Stimulated activated CD8-positive, alpha-beta memory T cell treated with anti-CD3 and anti-CD28 coated beads, Interleukin-2, amount 100 ng/mL, for 1 hour (primary cell): ENCODE data around the gene NEDD4.
"Not testable (repeated sequence)": the region's sequence is repeated elsewhere in the genome, so short reads cannot be mapped to it uniquely, and the experiment has no call there.

Source experiments
- DNase-seq, 2 donors: peaks; one replicate each; pipeline ENCODE4 v3.0.0-alpha.2; 2020; ENCODE audit warnings: low read depth in 2 of 2

NEDD4 gene

GRCh38 chr15:55993111-55993803 lies at the start of gene NEDD4:
Gene NEDD4 (minus strand): TSS chr15:55993612. CDS start chr15:55993555, 57 bp downstream.
- peak; percentile 44 for DNase-seq

DNA sequence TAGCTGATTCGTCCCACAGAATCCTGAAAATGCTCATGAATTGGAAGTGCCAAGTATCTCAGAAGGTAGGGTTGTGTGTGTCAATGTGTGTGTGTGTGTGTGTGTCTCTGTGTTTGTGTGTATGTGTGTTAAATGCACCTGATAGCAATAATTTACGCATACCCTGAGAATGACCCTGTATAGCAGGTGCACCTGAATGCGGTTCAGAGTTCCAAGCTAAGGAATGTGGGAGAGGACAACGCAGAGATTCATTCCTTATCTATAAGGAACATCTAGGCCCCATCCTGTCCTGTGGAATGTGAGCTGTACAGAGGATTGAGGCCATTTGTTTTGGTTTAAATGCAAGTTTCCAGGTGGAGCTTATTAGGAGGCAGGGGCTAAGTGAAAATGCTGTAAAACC lies 49.1 kb upstream of the NEDD4 start:
- DNase-seq = no peak

GRCh38 chr15:56042031-56042430 lies 48.6 kb upstream of the NEDD4 start:
- DNase-seq = no peak

DNA sequence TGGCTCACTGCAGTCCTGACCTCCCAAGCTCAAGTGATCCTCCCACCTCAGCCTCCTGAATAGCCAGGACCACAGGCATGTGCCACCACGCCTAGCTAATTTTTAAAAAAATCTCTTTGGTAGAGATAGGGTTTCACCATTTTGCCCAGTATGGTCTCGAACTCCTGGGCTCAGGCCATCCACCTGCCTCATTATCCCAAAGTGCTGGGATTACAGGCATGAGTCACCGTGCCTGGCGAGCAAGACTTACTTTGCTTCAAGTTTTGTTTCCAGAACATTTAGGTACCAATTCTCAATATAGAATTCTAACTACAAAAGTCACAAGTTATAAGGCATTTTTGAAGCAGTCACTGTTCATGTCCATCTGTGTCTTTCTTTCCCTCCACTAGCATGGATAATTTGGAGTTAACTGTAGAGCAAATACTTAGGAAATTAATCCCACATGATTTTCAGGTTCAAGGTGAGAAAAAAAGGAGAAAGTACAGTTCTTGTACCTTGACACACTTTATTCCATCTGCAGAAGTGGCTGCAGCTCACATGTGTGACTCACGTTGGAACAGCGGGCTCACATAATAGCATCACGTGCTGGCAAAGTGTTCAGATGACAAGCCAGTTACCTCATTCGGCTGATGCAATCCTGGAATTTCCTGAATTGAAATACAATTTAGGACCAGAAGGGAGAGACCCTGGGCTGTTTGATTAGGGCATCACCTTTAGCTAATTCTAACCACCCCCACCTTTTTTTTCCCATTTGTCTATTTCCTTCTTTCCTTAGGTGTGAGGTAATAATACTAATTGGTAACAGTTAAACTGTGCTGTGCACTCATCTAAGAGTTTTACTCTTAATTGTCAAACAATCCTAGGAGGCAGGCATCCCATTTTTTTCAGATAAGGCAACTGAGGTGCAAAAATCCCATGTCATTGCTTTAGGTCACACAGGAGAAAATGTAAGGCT lies 46.9 kb upstream of the NEDD4 start:
- no peak for DNase-seq

DNA sequence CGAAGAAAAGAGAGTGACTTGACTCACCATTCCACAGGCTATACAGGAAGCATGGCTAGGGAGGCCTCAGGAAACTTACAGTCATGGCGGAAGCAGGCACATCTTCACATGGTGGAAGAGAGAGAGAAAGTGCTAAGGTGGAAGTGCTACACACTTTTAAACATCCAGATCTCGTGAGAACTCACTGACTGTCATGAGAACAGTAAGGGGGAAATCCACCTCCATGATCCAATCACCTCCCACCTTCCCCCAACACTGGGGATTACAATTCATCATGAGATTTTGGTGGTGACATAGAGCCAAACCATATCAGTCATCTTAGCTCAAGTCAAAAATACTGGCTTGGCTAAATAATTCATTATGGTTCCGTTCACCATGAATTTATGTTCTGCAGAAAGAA lies 45.3 kb upstream of the NEDD4 start:
- no peak for DNase-seq

DNA sequence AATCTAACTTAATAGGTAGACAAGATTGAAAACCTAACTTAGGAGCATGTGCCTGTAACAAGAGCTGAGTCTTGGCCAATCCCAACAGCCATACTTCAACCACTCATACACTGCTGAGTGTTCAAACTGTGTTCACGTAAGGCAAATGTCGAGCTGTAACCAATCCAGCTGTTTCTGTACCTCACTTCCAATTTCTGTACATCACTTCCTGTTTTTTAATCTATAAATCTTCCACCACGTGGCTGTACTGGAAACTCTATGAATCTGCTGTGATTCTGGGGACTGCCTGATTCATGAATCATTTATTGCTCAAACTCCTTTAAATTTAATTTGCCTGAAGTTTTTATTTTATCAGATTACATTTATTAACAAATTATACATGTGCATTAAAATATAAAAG lies 44.6 kb upstream of the NEDD4 start:
- no peak for DNase-seq

DNA sequence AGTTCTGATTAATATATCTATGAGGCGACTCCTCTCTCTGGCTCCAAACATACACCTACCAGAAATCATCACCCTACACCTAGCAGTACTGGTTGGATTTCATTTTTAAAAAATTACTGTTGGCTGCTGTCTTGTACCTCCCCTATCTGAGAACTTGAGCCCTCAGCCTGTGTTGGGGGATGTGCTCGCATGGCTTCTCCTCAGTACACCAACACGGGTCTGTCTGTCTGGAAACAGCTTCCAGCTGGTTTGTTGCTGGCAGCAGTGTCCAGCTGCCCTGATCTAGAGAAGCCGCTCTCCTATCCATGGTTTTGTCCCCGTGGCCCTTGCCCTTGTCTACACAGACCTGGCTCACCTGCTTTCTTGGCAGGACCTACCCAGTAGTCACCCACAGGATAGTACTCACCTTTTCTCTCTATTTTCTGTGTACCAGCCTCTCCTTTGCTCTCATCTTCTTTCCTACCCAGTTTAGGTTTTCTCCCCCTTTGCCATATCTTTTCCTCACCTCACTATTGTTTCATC lies 43.2 kb upstream of the NEDD4 start:
- no peak for DNase-seq

DNA sequence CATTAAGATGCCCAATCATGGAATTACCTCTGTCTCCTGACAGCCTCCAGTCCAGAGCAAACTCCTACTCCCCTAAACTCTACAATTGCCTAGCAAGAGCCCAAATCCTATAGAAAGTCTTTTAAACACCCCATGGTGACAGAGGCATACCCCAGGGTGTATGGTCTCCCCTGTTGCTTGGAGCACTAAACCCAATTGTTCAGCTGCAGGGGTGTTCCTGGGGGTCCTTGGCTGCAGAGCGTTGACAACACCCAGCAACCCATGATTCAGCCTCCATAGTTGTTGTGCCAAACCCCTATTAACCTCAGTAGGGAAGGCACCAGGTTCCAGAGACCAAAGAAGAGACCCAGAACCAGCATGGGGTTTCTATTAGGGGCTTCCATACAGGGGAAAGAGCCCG lies 41.8 kb upstream of the NEDD4 start:
- no peak for DNase-seq

GRCh38 chr15:56034514-56034913 lies 41.1 kb upstream of the NEDD4 start:
- no peak for DNase-seq

GRCh38 chr15:56032373-56032772 lies 39.0 kb upstream of the NEDD4 start:
- no peak for DNase-seq

DNA sequence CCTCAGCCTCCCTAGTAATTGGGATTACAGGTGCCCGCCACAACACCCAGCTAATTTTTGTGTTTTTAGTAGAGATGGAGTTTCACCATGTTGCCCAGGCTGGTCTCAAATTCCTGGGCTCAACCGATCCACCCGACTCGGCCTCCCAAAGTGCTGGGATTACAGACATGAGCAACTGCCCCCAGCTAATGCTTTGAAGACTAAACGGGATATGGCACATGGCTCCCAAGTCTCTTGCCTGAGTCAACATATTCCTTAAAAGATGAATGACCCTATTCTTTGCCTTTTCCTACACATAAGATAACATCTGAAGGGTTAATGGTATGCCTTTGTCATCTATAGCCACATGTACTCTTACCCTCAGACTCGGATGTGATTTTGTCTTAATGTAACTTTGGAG lies 38.4 kb upstream of the NEDD4 start:
- no peak for DNase-seq

GRCh38 chr15:56031402-56031801 lies 38.0 kb upstream of the NEDD4 start:
- no peak for DNase-seq

GRCh38 chr15:56028430-56028829 lies 35.0 kb upstream of the NEDD4 start:
- no peak for DNase-seq

- DNase-seq = not testable (repeated sequence)
Measured at GRCh38 chr15:56023160-56023559, 29.7 kb upstream of the NEDD4 start.

DNA sequence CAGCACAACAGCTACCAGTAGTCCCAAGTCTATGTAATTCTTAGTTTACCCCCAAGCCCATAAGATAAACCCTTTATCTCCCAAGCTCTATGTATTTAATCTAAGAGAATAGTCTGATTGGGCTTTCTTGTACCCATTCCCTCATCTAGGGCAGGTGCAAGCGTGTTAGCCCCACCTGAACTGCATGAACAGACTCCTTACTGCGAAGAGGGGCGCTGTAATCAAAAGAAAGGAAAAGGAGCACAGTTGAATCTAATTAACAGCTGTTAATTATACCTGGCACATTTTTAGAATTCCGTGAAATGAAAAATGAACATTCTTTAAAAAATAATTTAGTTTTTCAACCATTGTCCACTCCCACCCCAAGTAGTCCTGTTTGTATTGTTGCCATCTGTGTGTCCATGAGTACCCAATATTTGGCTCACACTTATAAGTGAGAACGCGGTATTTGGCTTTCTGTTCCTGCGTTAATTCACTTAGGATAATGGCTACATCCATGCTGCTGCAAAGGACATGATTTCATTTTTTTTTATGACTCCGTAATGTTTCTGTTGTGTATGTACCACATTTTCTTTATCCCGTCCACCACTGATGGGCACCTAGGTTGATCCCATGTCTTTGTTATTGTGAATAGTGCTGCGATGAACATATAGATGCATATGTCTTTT lies 26.5 kb upstream of the NEDD4 start:
- DNase-seq = no peak

GRCh38 chr15:56019060-56019793 lies 25.8 kb upstream of the NEDD4 start:
- no peak for DNase-seq

DNA sequence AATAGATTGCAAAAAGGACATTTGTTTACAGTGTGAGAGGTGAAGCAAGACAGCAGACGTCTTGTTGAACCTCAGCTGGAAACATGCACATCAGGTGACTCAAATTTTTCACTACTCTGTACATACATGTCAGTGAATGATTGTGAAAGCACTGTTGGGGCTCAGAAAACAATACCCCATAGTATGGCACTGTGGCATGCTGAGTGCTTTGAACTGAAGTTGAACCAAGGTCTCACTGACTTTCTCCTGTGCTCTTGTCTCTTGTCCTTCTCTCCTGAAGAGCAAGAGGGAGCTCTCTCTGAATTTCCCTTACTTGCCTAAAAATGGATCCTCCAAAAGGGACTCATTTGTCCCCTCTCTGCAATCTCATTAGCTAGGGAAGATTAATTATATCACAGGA lies 24.5 kb upstream of the NEDD4 start:
- no peak for DNase-seq

DNA sequence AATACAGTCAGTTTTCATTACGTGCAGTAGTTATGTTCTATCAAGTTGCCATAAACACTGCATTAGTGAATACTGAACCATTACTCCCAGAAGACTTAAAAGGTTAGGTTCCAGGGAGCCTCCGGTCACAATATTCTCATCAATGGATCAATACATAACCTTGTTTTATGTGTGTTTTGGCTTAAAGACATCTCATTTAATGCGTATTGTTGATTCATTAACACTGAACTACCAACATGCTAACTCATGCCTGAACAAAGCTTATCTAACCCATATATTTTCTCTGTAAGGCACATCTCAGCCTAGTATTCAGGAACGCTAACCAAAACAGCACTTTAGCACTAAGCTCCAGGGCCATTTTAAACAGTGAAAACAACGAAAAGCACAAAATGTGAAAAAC lies 24.1 kb upstream of the NEDD4 start:
- no peak for DNase-seq

- DNase-seq = no peak
Measured at GRCh38 chr15:56016281-56016680, 22.9 kb upstream of the NEDD4 start.

DNA sequence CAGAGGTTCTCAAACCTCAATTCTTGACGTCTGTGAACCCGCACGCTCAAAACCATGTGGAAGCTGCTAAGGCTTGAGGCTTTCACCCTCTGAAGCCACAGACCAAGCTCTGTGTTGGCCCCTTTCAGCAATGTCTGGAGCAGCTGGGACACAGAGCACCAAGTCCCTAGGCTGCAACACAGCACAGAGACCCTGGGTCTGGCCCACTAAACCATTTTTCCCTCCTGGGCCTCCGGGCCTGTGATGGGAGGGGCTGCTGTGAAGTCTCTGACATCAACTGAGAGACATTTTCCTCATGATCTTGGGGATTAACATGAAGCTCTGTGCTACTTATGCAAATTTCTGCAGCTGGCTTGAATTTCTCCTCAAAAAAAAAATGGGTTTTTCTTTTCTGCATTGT lies 21.3 kb upstream of the NEDD4 start:
- DNase-seq = no peak

- not testable (repeated sequence) for DNase-seq
Measured at GRCh38 chr15:56007053-56007452, 13.6 kb upstream of the NEDD4 start.

DNA sequence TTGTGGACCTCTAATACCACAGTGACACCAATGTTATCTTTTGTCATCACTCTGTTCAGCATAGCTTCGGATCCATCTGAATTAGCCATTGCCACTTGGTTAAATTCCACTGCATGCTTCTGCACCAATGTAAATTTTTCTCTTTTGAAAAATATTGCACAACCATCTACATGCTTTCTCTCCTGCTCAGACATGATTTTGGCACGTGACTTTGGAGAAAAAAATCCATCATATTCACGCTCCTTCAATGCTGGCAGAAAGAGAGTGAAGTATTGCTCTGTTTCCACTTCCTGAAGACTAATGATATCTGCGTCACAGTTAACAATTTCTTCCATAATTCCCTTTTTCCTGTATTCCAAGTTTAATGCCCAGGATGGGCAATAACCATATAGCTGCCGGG lies 13.0 kb upstream of the NEDD4 start:
- not testable (repeated sequence) for DNase-seq
